SH-SY5Y (cell line): ENCODE measurements around the gene CTIF.

Experiments used
- GATA2 ChIP-seq: IDR thresholded peaks from 2 replicates; pipeline ENCODE4 v1.6.1; 2011; ENCODE audit warnings: mild to moderate bottlenecking, low read depth, low read length
- GATA3 ChIP-seq: IDR thresholded peaks from 2 replicates; pipeline ENCODE4 v1.6.1; 2011; ENCODE audit warnings: low read depth, mild to moderate bottlenecking, low read length, moderate library complexity

DNA sequence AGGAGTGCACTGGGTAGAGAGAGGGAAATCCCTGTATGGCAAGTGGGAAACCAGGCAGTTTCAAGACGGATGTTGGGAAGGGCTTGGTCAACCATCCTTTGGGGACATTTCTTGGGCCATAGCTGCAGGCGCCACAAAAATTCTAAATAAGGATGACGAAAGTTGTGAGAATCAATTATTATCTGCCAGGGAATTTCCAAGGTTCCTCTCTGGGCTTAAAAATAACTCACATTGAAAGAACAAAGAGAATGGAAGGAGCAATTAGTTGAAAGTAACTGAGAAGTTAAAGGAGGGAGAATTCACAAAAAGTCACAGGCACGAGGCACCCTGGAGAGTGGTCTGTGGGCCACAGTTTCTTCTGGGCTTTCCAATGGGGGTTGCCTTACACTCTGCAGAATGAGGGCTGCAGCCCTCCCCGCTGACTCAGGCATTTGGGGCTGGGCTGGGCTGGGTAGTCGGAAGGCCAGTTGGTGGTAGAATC is 216.2 kb downstream of the CTIF start:
- no peak for TF ChIP-seq GATA2
- TF ChIP-seq GATA3: no peak
